ENCODE data around the gene ATP9A.

DNA sequence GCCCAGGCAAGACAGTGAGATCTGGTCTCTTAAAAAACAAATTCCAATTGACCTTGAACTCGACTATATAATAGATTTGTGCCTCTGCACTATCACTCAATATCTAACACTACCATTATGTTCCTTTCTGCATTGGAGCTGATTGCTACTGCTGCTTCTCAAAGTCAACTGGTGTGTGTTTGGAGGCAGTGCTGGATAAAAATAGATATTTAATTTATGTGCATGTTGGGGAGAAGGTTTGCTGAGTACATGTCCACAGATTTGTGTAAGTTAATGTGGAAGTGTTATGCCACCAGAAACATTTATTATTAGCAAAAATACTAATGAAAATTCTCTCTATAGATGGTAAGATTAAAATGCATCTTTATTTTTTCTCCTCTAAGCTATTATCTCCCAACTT is 39.5 kb downstream of the ATP9A start:
- TF ChIP-seq POLR2AphosphoS5 (IDR thresholded peaks at IDR 0.05; ENCODE audit: low read depth, low read length) (no peak), POLR2A (IDR thresholded peaks at IDR 0.05; ENCODE audit: low read depth, low read length) (no peak), PAX5 (IDR thresholded peaks at IDR 0.05; ENCODE audit: insufficient read depth, low read length, severe bottlenecking) (no peak), TAF1 (IDR thresholded peaks at IDR 0.05; ENCODE audit: low read depth, low read length) (no peak), SPI1 (IDR thresholded peaks at IDR 0.05; ENCODE audit: low read depth, low read length) (no peak), POU2F2 (IDR thresholded peaks at IDR 0.05; ENCODE audit: low read depth, low read length) (no peak)
